Activated CD8-positive, alpha-beta memory T cell treated with anti-CD3 and anti-CD28 coated beads, Interleukin-2, amount 50 U/mL, for 4 hours (primary cell): ENCODE measurements around the gene CHAF1A.

Source experiments
- DNase-seq: peaks from one replicate; pipeline ENCODE4 v3.0.0-alpha.2; 2020

The CHAF1A gene

GRCh38 chr19:4457654-4458395, 55.4 kb downstream of the CHAF1A start, which contains the start of gene UBXN6:
TSS of gene UBXN6 (minus strand) at chr19:4457794. CDS start at chr19:4457697, 97 bp downstream.
- peak; percentile 97 for DNase-seq

DNA sequence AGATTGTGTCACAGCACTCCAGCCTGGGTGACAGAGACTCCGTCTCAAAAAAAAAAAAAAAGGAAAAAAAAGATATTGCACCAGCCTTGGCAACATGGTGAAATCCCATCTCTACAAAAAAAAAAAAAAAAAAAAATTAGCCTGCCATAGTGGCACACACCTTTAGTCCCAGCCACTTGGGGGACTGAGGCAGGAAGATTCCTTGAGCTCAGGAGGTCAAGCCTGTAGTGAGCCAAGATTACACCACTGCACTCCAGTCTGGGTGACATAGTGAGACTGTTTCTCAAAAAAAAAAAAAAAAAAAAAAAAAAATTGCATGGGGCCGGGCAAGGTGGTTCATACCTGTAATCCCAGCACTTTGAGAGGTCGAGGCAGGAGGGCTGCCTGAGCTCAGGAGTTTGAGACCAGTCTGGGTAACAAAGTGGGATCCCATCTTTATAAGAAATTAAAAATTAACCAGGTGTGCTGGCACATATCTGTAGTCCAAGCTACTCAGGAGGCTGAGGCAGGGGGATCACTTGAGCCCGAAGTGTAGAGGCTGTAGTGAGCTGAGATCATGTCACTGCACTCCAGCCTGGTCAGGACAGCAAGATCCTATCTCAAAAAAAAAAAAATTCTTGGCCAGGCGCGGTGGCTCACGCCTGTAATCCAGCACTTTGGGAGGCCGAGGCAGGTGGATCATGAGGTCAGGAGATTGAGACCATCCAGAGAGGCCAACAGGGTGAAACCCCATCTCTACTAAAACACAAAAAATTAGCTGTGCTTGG, 62.6 kb downstream of the CHAF1A start:
- DNase-seq = no peak

- no peak for DNase-seq
Observed at GRCh38 chr19:4467835-4468234, 65.4 kb downstream of the CHAF1A start.

DNA sequence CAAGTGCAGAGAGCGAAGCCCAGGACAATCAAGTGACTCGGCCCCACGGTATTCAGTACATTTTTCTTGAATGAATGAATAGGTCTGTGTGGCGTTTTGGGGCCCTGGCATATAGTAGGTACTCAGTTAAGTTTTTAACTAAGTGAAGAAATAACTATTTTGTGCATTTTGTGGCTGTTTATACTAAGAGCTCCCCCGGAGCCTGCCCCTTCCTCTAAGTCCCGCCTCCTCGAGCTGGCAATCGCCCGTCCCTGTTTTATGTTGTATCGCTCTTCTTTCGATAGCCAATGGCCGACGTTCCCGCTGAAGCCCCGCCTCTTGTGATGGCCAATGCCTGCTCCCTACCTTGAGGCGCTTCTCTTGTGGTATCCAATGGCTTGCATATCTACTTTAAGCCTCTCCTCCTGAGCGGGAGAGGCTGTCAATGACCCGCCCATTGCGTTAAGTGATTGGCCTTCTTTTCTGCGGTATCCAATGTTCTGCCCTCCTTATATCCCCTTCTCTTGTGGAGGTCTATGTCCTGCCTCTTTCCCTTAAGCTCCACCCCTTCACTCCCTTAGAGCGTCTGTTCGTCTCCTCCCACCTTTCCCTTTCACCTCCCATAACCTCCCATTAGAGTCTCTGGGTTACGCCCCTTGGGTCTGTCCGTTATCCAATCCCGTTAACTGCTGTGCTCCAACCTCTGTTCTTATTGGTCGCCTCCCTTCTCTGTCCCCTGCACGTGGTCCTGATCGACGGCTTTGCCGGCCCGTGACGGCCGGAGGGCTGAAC, 69.1 kb downstream of the CHAF1A start:
- DNase-seq = peak; percentile 94

GRCh38 chr19:4472174-4472974, 69.9 kb downstream of the CHAF1A start, which contains the start of gene HDGFL2:
TSS of gene HDGFL2 (plus strand) at chr19:4472297. CDS start at chr19:4472351, 54 bp downstream.
- peak; percentile 94 for DNase-seq

DNA sequence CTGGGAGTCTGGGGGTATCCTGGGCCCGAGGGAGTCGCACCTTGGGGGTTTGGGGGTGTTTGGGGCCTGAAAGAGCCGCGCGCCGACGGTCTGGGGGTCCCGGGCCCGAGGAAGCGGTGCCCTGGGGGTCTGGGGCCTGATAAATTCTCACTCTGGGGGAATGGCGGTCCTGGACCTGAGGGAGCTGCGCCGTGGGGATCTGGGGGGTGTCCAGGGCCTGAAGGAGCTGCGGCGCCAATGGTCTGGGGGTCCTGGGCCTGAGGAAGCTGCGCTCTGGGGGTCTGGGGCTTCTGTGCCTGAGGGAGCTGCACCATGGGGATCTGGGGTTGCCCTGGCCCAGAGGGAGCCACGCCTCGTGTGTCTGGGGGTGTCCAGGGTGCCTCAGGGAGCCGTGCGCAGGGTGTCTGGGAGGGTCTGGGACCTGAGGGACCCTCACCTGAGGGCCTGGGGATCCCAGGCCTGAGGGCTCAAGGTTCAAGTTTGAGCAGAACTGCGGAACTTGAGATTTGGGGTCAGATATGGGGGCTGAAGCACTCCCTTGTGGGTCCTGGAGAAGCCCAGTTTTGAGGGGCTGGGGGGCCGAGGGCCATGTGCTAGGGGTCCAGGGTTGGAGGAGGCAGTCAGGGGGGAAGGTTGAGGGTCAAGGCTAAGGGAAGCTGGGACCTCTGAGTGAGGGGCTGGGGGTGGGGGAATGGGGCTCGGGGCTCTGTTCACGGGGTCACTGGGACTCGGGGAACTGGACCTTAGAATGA, 70.7 kb downstream of the CHAF1A start:
- no peak for DNase-seq

GRCh38 chr19:4473763-4474513, 71.5 kb downstream of the CHAF1A start:
- DNase-seq = no peak

DNA sequence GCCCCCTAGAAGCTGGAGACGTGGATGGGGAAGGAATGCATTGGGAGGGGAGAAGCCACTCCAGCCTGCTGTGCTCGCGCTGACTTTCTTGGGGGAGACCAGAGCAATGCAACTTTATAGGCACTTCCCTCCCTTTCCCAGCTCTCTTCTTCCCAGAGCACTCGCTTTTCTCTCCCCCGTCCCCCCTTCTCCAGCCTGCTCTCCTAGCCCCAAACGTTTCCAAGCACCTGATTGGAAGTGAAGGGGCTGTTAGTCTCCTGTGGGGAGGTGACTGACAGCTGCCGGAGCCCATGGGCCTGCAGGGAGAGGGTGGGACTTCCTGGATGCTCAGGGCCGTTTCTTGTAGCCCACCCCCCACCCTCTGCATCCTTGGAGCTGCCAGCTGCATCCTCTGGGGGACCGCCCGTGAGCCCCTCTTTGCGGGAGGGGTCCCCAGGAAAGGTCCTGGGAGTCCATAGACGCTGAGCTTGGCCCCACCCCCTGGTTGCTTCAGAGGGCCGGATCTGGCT, 72.1 kb downstream of the CHAF1A start:
- no peak for DNase-seq

- no peak for DNase-seq
Observed at GRCh38 chr19:4477034-4477801, 74.8 kb downstream of the CHAF1A start.

DNA sequence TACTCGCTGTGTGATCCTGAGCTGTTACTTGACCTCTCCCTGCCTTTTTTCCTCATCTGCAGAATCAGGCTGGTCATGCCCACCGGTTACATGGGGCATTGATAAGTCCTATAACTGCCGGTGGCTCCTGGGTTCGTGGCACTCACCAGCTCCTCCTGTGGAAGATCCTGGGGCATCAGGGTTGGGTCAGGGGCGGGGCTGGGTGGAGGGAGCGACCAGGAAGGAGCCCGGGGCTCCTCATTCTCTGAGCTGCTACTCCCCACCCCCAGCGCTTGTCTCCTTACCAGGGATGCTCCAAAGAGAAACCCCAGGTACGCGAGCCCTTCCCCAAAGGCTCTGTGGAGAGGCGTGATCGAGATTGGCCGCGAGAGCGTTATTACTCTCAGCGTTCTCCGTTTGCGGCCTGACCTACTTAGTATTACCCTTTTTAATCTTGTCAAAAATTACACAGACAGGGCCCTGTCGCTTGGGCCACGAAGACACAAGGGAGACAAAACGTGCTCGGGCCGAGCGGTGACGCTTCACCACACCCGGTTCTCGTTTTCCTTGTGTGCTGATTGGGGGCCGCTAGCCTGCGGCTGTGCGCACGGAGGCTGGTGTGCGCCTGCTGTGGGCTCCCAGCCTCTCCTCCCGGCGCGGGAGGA, 80.4 kb downstream of the CHAF1A start:
- DNase-seq = no peak

- no peak for DNase-seq
Observed at GRCh38 chr19:4483385-4483784, 80.9 kb downstream of the CHAF1A start.

DNA sequence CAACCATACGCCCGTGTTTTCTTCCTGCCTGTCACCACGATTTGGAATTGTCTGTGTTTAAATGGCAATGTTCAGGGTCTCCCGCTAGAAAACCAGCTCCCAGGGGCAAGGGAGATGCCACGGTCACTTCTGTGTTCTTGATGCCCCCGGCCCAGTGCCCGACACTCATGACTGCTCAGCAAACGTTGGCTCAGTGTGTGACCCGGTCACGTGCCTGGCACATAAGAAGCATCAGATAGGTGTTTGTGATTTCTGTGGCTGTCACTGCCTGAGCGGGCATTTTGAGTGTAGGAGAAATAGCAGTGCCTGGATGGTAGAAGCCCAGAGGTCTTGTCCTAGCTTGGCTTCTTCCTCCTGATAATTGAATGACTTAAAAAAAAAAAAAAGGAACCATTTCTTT, 85.1 kb downstream of the CHAF1A start:
- no peak for DNase-seq

- no peak for DNase-seq
Observed at GRCh38 chr19:4488496-4488895, 86.1 kb downstream of the CHAF1A start.

- no peak for DNase-seq
Observed at GRCh38 chr19:4491446-4491845, 89.0 kb downstream of the CHAF1A start.

DNA sequence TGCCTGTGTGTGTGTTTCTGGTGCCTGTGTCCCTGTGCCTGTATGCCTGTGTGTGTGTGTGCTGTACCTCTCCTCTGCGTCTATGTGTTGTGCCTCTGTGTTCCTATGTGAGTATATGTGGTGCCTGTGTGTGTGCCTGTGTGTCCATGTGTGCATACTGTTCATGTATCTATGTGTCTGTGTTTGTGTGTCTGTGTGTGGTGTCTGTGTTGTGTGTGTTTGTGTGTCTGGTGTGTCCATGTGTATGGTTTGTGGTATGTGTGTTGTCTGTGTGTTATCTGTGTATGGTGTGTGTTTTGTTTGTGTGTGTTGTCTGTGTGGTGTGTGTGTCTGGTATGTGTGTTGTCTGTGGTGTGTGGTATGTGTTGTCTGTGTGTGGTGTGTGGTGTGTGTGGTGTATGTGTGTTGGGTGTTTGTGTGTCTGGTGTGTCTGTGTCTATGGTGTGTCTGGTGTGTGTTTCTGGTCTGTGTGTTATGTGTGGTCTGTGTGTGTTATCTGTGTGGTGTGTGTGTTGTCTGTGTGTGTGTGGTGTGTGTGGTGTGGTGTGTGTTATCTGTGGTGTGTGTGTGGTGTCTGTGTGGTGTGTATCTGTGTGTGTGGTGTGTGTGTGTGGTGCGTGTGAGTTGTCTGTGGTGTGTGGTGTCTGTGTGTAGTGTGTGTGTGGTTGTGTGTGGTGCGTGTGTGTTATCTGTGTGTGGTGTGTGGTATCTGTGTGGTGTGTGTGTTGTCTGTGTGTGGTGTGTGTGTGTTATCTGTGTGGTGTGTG, 90.1 kb downstream of the CHAF1A start:
- DNase-seq = no peak
